A549 (cell line): ENCODE results near the gene DDR1. TPM values are rescaled to one million over a fixed set of nuclear protein-coding genes. Genes with fewer than 3 reads are reported as not detected.

Experiments used
- ATAC-seq, 2 experiments: fragments of 200-7000 bp in 1 of 2; fragments of >200 bp in 1 of 2; cut with Nextera tagmentation in 1 of 2; cut with Tn5 transposase in 1 of 2; 3 replicates each; pipeline versions ENCODE4 v1.8.0 to v1.9.1; 2018 to 2020; ENCODE audit warnings: mild to moderate bottlenecking in 1 of 2, moderate library complexity in 1 of 2
- CTCF ChIA-PET: fragments of 300-600 bp; sonication (Branson Sonifier 250); formaldehyde crosslinking; extraction: SDS; loops from one replicate; lab custom pipeline; 2021; ENCODE audit warnings: antibody characterized with exemption, inconsistent platforms; lab: Yijun Ruan, JAX
- POLR2A ChIA-PET: fragments of 350-600 bp; formaldehyde crosslinking; extraction: SDS; loops from one replicate; lab custom pipeline; 2021; ENCODE audit warnings: antibody characterized with exemption, inconsistent platforms; lab: Yijun Ruan, JAX
- DNase-seq, 2 experiments: peaks; one replicate each; pipeline versions ENCODE4 v3.0.0 to v3.0.0-alpha.2; 2011 to 2016; ENCODE audit warnings: low read depth in 1 of 2, low spot score in 1 of 2
- FAIRE-seq: peaks from 2 replicates; lab custom pipeline; 2011; peaks lifted over from hg19 to GRCh38; lab: Jason Lieb, UNC
- H3K27ac ChIP-seq, 2 experiments: fragments of >200 bp; sonication (Bioruptor Twin); formaldehyde crosslinking; 3 replicates each; pipeline ENCODE4 v1.5.1; 2016 to 2017
- H3K4me1 ChIP-seq: fragments of >200 bp; sonication (Bioruptor Twin); formaldehyde crosslinking; 3 replicates; pipeline ENCODE4 v1.6.1; 2016
- H3K4me2 ChIP-seq: fragments of >200 bp; sonication (Bioruptor Twin); formaldehyde crosslinking; 3 replicates; pipeline ENCODE4 v1.6.1; 2016
- H3K4me3 ChIP-seq: fragments of >200 bp; sonication (Bioruptor Twin); formaldehyde crosslinking; 3 replicates; pipeline ENCODE4 v1.5.1; 2016
- H3K9me3 ChIP-seq: fragments of >200 bp; sonication (Bioruptor Twin); formaldehyde crosslinking; 3 replicates; pipeline ENCODE4 v1.6.1; 2016
- CBX2 ChIP-seq: fragments of 200-600 bp; sonication (generic); IDR thresholded peaks from 2 replicates; pipeline ENCODE4 v1.6.1; 2016; ENCODE audit warnings: low read depth, mild to moderate bottlenecking, borderline replicate concordance
- CBX8 ChIP-seq: fragments of 200-600 bp; sonication (generic); IDR thresholded peaks from 2 replicates; pipeline ENCODE4 v1.6.1; 2016
- CEBPB ChIP-seq, 2 experiments: fragments of >200 bp in 1 of 2; sonication (Bioruptor Twin) in 1 of 2; formaldehyde crosslinking in 1 of 2; IDR thresholded peaks; 2 replicates each; pipeline ENCODE4 v1.6.1; 2012 to 2016
- EHMT2 ChIP-seq: fragments of 200-600 bp; sonication (generic); IDR thresholded peaks from 2 replicates; pipeline ENCODE4 v1.6.1; 2016; ENCODE audit warnings: antibody characterized with exemption, low read depth, mild to moderate bottlenecking, moderate library complexity
- FOSB ChIP-seq: fragments of 250-450 bp; sonication (Bioruptor Pico); IDR thresholded peaks from 2 replicates; pipeline ENCODE4 v1.5.0; 2020; ENCODE audit warnings: mild to moderate bottlenecking, moderate library complexity
- FOSL2 ChIP-seq, 2 experiments: fragments of 450-650 bp in 1 of 2; fragments of >200 bp in 1 of 2; sonication (Bioruptor Twin) in 1 of 2; formaldehyde crosslinking; IDR thresholded peaks; 2 replicates each; pipeline versions ENCODE4 v1.5.0 to v1.6.1; 2016 to 2020; ENCODE audit warnings: mild to moderate bottlenecking in 1 of 2, moderate library complexity in 1 of 2
- FOXS1 ChIP-seq: fragments of 250-450 bp; sonication (Bioruptor Pico); IDR thresholded peaks from 2 replicates; pipeline ENCODE4 v1.5.0; 2020; ENCODE audit warnings: mild to moderate bottlenecking, moderate library complexity
- GATA3 ChIP-seq: IDR thresholded peaks from 2 replicates; pipeline ENCODE4 v1.6.1; 2012; ENCODE audit warnings: borderline replicate concordance
- HEYL ChIP-seq: fragments of 250-450 bp; sonication (Bioruptor Pico); IDR thresholded peaks from 2 replicates; pipeline ENCODE4 v1.8.0; 2021; ENCODE audit warnings: mild to moderate bottlenecking, moderate library complexity
- HOXA7 ChIP-seq: fragments of 250-450 bp; sonication (Bioruptor Pico); IDR thresholded peaks from 2 replicates; pipeline ENCODE4 v1.5.0; 2020; ENCODE audit warnings: mild to moderate bottlenecking, moderate library complexity
- JUNB ChIP-seq: fragments of >200 bp; sonication (Bioruptor Twin); formaldehyde crosslinking; IDR thresholded peaks from 2 replicates; pipeline ENCODE4 v1.6.1; 2016
- KDM1A ChIP-seq: fragments of 200-600 bp; sonication (generic); IDR thresholded peaks from 2 replicates; pipeline ENCODE4 v1.6.1; 2016; ENCODE audit warnings: low read depth, mild to moderate bottlenecking
- MAFK ChIP-seq: fragments of 450-650 bp; IDR thresholded peaks from 2 replicates; pipeline ENCODE4 v1.6.1; 2014; ENCODE audit not compliant: partially characterized antibody
- POLR2A ChIP-seq: IDR thresholded peaks from 2 replicates; pipeline ENCODE4 v1.6.1; 2012; ENCODE audit warnings: mild to moderate bottlenecking, low read length
- RNF2 ChIP-seq: fragments of 200-600 bp; sonication (generic); IDR thresholded peaks from 2 replicates; pipeline ENCODE4 v1.6.1; 2016; ENCODE audit warnings: low read depth, mild to moderate bottlenecking, antibody characterized with exemption, moderate library complexity, borderline replicate concordance
- SMC3 ChIP-seq: fragments of >200 bp; sonication (Bioruptor Twin); formaldehyde crosslinking; IDR thresholded peaks from 3 replicates; pipeline ENCODE4 v1.6.1; 2018; ENCODE audit warnings: inconsistent platforms
- ZC3H11A ChIP-seq: fragments of 450-650 bp; IDR thresholded peaks from 2 replicates; pipeline ENCODE4 v1.6.1; 2014; ENCODE audit warnings: antibody characterized with exemption, mild to moderate bottlenecking
- ZFP36 ChIP-seq: fragments of 450-650 bp; IDR thresholded peaks from 2 replicates; pipeline ENCODE4 v1.6.1; 2014; ENCODE audit warnings: borderline replicate concordance; ENCODE audit not compliant: partially characterized antibody
- WGBS: methylation state at CpG from one replicate; pipeline ENCODE4 v1.1.6; 2017; ENCODE audit errors: missing lambda C conversion rate; 5-methylcytosine and 5-hydroxymethylcytosine counted together
- polyA plus RNA-seq, 4 experiments: library from polyadenylated mRNA; depleted of rRNA in 3 of 4; stranded (reverse); fragments of >200 nt; fragmentation: RNase III in 1 of 4; extraction: RNeasy Plus Mini Kit Qiagen cat#74134 plus additional on column Dnase treatment in 1 of 4; gene quantifications; 2 replicates in 3 of 4; 3 replicates in 1 of 4; pipeline ENCODE4 v1.2.3, GENCODE V29; 2011 to 2017
- TF ChIP-seq, protein P1 (sequence below): fragments of >200 bp; sonication (Bioruptor Twin); formaldehyde crosslinking; IDR thresholded peaks from 3 replicates; pipeline ENCODE4 v1.5.1; 2016
- TF ChIP-seq, protein P2 (sequence below): fragments of 200-600 bp; sonication (generic); IDR thresholded peaks from 2 replicates; pipeline ENCODE4 v1.6.1; 2016; ENCODE audit warnings: antibody characterized with exemption, mild to moderate bottlenecking, moderate library complexity
- TF ChIP-seq, protein P3 (sequence below): IDR thresholded peaks from 2 replicates; pipeline ENCODE4 v1.6.1; 2012
- TF ChIP-seq, protein P4 (sequence below): IDR thresholded peaks from 2 replicates; pipeline ENCODE4 v1.6.1; 2012
- TF ChIP-seq, protein P5 (sequence below): fragments of 150-350 bp; IDR thresholded peaks from 2 replicates; pipeline ENCODE4 v1.6.1; 2014; ENCODE audit warnings: low read depth, mild to moderate bottlenecking, low read length
- TF ChIP-seq, protein P6 (sequence below): fragments of >200 bp; sonication (Bioruptor Twin); formaldehyde crosslinking; IDR thresholded peaks from 2 replicates; pipeline ENCODE4 v1.6.1; 2016
- TF ChIP-seq, protein P7 (sequence below): fragments of 250-450 bp; sonication (Bioruptor Pico); IDR thresholded peaks from 2 replicates; pipeline ENCODE4 v1.5.0; 2021; ENCODE audit warnings: mild to moderate bottlenecking, moderate library complexity, borderline replicate concordance

The DDR1 gene
- polyA plus RNA-seq, 2 of the 4 experiments (the other 2 are of a cell fraction), result 19.8 to 43.5 TPM

DNA sequence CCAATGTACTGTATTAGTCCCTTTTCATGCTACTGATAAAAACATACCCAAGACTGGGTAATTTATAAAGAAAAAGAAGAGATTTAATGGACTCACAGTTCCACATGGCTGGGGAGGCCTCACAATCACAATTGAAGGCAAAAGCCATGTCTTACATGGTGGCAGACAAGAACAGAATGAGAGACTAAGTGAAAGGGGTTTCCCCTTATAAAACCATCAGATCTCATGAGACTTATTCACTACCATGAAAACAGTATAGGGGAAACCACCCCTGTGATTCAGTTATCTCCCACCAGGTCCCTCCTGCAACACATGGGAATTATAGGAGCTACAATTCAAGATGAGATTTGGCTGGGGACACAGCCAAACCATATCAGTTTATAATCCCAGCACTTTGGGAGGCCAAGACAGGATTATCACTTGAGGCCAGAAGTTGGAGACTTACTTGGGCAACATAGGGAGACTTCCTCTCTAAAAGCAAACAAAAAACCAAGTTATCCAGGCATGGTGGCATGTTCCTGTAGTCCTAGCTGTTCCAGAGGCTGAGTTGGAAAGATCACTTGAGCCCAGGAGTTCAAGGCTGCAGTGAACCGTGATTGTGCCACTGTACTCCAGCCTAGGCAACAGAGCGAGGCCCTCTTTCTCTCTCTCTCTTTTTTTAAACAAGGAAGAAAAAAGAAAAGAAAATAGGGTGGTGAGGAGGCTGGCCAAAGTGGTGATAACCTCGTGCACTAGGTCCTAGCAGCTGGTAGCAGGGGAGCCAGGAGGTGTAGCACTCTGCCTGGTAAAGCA, 22.9 kb upstream of the DDR1 start:
- no peak overlapping the region for H3K27ac ChIP-seq
- no peak for FAIRE-seq
- TF ChIP-seq, protein P1, sequence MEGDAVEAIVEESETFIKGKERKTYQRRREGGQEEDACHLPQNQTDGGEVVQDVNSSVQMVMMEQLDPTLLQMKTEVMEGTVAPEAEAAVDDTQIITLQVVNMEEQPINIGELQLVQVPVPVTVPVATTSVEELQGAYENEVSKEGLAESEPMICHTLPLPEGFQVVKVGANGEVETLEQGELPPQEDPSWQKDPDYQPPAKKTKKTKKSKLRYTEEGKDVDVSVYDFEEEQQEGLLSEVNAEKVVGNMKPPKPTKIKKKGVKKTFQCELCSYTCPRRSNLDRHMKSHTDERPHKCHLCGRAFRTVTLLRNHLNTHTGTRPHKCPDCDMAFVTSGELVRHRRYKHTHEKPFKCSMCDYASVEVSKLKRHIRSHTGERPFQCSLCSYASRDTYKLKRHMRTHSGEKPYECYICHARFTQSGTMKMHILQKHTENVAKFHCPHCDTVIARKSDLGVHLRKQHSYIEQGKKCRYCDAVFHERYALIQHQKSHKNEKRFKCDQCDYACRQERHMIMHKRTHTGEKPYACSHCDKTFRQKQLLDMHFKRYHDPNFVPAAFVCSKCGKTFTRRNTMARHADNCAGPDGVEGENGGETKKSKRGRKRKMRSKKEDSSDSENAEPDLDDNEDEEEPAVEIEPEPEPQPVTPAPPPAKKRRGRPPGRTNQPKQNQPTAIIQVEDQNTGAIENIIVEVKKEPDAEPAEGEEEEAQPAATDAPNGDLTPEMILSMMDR, result no peak
- TF ChIP-seq RNF2, result no peak
- no peak for TF ChIP-seq CBX8
- TF ChIP-seq FOSL2 (IDR thresholded peaks at IDR 0.05), result no peak
- TF ChIP-seq FOSL2 (CRISPR knock-in tag; IDR thresholded peaks at IDR 0.05), result no peak
- TF ChIP-seq ZC3H11A, result no peak
- no peak for TF ChIP-seq CBX2
- TF ChIP-seq SMC3, result no peak
- no peak for TF ChIP-seq JUNB
- TF ChIP-seq FOXS1 (CRISPR knock-in tag), result no peak
- TF ChIP-seq MAFK, result no peak
- no peak for TF ChIP-seq POLR2A
- TF ChIP-seq CEBPB (IDR thresholded peaks at IDR 0.05), result no peak
- no peak for TF ChIP-seq HOXA7 (CRISPR knock-in tag)
- no peak for TF ChIP-seq FOSB (CRISPR knock-in tag)
- TF ChIP-seq, protein P2, sequence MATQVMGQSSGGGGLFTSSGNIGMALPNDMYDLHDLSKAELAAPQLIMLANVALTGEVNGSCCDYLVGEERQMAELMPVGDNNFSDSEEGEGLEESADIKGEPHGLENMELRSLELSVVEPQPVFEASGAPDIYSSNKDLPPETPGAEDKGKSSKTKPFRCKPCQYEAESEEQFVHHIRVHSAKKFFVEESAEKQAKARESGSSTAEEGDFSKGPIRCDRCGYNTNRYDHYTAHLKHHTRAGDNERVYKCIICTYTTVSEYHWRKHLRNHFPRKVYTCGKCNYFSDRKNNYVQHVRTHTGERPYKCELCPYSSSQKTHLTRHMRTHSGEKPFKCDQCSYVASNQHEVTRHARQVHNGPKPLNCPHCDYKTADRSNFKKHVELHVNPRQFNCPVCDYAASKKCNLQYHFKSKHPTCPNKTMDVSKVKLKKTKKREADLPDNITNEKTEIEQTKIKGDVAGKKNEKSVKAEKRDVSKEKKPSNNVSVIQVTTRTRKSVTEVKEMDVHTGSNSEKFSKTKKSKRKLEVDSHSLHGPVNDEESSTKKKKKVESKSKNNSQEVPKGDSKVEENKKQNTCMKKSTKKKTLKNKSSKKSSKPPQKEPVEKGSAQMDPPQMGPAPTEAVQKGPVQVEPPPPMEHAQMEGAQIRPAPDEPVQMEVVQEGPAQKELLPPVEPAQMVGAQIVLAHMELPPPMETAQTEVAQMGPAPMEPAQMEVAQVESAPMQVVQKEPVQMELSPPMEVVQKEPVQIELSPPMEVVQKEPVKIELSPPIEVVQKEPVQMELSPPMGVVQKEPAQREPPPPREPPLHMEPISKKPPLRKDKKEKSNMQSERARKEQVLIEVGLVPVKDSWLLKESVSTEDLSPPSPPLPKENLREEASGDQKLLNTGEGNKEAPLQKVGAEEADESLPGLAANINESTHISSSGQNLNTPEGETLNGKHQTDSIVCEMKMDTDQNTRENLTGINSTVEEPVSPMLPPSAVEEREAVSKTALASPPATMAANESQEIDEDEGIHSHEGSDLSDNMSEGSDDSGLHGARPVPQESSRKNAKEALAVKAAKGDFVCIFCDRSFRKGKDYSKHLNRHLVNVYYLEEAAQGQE, result no peak
- TF ChIP-seq, protein P3, sequence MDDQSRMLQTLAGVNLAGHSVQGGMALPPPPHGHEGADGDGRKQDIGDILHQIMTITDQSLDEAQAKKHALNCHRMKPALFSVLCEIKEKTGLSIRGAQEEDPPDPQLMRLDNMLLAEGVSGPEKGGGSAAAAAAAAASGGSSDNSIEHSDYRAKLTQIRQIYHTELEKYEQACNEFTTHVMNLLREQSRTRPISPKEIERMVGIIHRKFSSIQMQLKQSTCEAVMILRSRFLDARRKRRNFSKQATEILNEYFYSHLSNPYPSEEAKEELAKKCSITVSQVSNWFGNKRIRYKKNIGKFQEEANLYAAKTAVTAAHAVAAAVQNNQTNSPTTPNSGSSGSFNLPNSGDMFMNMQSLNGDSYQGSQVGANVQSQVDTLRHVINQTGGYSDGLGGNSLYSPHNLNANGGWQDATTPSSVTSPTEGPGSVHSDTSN, result no peak
- H3K4me2 ChIP-seq, result no peak overlapping the region
- H3K9me3 ChIP-seq, result no peaks in the 10 kb centered on the region; the same call in 1 of the 3 replicates
- no peak overlapping the region for H3K4me3 ChIP-seq
- ATAC-seq, result no peak
- no peak for DNase-seq
- WGBS, result 56% methylated on average over 3 of the region's 3 CpGs
- ChIA-PET CTCF (interaction anchor here (1.0 to 2.1 kb wide), 3 partner anchors 16 to 165 kb away, joined by 4 to 7 read pairs (median 4); no protein-coding TSS in a partner anchor), POLR2A (no interaction called here)
- no peaks in the 10 kb centered on the region for H3K4me1 ChIP-seq

DNA sequence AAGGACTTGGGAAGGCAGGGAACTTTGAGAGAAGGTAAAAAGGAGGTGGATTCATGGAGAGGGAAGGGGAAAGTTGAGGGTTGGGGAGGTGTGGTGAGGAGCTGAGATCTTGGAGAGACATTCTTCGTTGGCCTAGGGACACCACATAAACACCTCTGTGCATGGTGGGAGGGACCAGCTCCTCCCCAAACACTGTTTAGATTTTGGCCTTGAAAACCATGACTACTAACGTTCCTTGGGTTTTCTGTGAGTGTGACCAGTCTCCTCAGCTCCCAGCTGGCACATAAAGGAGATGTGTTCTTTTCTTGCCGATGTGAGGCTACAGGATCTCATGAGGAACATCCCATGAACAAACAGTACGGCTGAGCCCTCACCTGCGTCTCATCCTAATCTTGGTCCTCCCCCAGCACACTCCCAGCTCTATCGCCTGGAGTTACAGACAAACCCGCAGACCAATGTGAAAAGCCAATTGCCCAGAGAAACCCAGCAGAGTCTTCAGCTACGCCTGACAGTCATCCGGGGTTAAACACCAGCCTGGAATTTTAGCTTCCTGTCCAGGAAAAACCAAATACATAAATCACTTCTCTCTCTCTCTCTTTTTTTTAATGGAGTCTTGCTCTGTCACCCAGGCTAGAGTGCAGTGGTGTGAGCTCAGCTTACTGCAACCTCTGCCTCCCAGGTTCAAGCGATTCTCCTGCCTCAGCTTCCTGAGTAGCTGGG, 22.0 kb upstream of the DDR1 start:
- CTCF ChIA-PET, result interaction anchor here (1.0 to 2.1 kb wide), 3 partner anchors 15 to 166 kb away, joined by 4 to 7 read pairs (median 4); no protein-coding TSS in a partner anchor
- TF ChIP-seq JUNB, result no peak
- no peak for TF ChIP-seq EHMT2
- TF ChIP-seq ZFP36, result no peak
- no peak for TF ChIP-seq GATA3
- TF ChIP-seq FOSB (CRISPR knock-in tag), result no peak
- TF ChIP-seq, protein P4, sequence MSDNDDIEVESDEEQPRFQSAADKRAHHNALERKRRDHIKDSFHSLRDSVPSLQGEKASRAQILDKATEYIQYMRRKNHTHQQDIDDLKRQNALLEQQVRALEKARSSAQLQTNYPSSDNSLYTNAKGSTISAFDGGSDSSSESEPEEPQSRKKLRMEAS, result no peak
- TF ChIP-seq MAFK, result no peak
- TF ChIP-seq, protein P5, sequence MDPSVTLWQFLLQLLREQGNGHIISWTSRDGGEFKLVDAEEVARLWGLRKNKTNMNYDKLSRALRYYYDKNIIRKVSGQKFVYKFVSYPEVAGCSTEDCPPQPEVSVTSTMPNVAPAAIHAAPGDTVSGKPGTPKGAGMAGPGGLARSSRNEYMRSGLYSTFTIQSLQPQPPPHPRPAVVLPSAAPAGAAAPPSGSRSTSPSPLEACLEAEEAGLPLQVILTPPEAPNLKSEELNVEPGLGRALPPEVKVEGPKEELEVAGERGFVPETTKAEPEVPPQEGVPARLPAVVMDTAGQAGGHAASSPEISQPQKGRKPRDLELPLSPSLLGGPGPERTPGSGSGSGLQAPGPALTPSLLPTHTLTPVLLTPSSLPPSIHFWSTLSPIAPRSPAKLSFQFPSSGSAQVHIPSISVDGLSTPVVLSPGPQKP, result no peak
- TF ChIP-seq, protein P6, sequence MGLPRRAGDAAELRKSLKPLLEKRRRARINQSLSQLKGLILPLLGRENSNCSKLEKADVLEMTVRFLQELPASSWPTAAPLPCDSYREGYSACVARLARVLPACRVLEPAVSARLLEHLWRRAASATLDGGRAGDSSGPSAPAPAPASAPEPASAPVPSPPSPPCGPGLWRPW, result no peak
- TF ChIP-seq HEYL (CRISPR knock-in tag), result no peak
- TF ChIP-seq KDM1A, result no peak
- TF ChIP-seq, protein P7, sequence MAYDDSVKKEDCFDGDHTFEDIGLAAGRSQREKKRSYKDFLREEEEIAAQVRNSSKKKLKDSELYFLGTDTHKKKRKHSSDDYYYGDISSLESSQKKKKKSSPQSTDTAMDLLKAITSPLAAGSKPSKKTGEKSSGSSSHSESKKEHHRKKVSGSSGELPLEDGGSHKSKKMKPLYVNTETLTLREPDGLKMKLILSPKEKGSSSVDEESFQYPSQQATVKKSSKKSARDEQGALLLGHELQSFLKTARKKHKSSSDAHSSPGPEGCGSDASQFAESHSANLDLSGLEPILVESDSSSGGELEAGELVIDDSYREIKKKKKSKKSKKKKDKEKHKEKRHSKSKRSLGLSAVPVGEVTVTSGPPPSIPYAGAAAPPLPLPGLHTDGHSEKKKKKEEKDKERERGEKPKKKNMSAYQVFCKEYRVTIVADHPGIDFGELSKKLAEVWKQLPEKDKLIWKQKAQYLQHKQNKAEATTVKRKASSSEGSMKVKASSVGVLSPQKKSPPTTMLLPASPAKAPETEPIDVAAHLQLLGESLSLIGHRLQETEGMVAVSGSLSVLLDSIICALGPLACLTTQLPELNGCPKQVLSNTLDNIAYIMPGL (CRISPR knock-in tag), result no peak
- TF ChIP-seq FOSL2 (IDR thresholded peaks at IDR 0.05), result no peak
- no peak for TF ChIP-seq FOSL2 (CRISPR knock-in tag; IDR thresholded peaks at IDR 0.05)
- no peak for TF ChIP-seq SMC3

More for the DNA sequence above, 22.0 kb upstream of the DDR1 start:
- Histone ChIP-seq H3K4me1 (no peaks in the 10 kb centered on the region), H3K9me3 (no peaks in the 10 kb centered on the region; the same call in 1 of the 3 replicates), H3K4me3 (no peak overlapping the region), H3K27ac (no peak overlapping the region), H3K4me2 (no peak overlapping the region)
- no peak for ATAC-seq
- DNase-seq, result no peak
- WGBS, result 75% methylated on average over 10 of the region's 10 CpGs
- POLR2A ChIA-PET, result no interaction called here
- FAIRE-seq, result no peak
